ENCODE results near the gene SYNE2.
"Not testable (repeated sequence)": the region's sequence is repeated elsewhere in the genome, so short reads cannot be mapped to it uniquely, and the experiment has no call there.

The SYNE2 gene

DNA sequence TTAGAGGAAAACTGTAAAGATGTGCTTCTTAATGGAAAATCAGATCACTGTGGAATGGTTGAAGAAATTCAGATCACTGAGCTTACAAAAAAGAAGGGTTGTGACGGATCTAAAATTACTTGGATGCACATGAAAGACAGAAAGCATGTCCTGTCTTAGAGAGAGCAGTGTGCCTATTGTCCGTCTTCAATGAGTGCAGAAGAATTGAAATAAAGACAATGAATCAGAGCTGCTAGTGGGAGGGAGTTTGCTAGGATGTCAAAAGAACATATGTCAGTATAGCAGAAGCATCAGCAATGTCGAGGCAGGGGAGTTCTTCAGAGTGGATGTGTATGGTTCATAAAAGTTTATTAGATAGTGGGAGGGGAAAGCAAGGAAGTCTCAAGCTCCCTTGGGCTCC lies 172.7 kb downstream of the SYNE2 start:
- DNase-seq (ENCODE audit: low read depth in 2 of 2) = no peak

DNA sequence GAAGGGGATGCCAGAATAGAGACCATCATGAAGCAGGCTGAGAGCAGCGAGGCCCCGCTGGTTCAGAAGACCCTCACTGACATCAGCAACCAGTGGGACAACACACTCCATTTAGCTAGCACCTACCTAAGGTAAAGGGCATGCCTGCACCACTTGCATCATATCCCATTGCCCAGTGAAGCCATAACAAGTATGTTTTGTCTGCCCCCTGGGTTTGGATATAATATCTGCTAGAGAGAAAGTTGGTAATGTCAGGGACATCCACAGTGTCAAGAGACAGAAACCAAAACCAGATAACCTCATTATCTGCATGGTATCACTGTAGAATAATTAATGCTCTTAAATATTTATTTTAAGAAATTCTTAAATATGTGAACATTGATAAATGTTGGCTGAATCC lies 173.8 kb downstream of the SYNE2 start:
- no peak for DNase-seq (ENCODE audit: low read depth in 2 of 2)

DNA sequence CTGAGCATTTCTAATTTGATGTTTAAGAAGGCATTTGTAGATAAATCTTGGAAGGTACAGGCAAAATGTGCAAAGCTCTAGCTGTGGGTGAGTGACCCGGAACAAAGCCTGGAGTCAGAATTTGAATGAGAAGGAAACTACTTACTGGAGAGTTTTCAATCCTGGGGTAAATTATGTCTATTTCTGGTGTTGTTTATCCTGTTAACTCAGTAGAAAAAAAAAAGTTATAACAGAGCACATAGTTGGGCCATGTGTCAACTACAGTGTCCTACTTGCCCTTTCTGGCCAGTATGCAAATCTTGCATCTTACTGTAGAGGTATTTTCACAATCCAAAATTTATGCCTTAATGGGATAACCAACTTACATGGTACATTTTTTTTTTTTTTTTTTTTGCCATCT lies 182.3 kb downstream of the SYNE2 start:
- DNase-seq (ENCODE audit: low read depth in 2 of 2) = no peak

DNA sequence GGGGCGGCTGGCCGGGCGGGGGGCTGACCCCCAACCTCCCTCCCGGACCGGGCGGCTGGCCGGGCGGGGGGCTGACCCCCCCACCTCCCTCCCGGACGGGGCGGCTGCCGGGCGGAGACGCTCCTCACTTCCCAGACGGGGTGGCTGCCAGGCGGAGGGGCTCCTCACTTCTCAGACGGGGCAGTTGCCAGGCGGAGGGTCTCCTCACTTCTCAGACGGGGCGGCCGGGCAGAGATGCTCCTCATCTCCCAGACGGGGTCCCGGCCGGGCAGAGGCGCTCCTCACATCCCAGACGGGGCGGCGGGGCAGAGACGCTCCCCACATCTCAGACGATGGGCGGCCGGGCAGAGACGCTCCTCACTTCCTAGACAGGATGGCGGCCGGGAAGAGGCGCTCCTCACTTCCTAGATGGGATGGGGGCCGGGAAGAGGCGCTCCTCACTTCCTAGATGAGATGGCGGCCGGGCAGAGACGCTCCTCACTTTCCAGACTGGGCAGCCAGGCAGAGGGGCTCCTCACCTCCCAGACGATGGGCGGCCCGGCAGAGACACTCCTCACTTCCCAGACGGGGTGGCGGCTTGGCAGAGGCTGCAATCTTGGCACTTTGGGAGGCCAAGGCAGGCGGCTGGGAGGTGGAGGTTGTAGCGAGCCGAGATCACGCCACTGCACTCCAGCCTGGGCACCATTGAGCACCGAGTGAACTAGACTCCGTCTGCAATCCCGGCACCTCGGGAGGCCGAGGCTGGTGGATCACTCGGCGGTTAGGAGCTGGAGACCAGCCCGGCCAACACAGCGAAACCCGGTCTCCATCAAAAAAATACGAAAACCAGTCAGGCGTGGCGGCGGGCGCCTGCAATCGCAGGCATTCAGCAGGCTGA lies 185.3 kb downstream of the SYNE2 start:
- not testable (repeated sequence) for DNase-seq (ENCODE audit: low read depth in 2 of 2)

DNA sequence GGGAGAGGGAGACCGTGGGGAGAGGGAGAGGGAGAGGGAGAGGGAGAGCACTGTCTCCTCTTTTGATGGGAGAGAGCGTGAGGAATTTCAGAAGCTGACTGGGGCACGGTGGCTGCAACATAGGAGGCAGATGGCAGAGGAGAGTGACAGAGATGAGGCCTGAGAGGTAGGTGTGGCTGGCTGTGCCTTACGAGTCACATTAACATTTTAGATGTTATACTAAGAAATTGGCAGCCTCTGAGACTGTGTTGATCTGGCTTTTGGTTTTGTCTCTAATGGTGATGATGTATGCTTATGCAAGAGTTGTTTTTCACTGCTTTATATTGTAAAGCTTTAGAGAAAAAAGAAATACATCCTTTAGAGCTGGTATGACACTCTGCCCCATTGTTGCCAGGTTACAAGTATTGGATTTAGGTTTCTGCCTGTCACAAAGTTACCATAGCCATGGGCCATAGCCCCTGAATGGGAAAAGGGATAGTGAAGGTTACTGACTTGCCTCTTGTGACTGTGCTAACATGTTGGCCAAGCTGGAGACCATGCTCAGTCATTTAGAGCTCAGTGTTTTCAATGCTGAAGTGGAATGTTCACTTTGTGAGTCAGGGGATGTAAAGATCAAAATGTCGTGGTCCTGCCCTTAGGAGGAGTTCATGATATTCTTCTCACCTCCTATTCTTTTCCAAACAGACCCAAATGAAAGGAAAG lies 186.2 kb downstream of the SYNE2 start:
- no peak for DNase-seq (ENCODE audit: low read depth in 2 of 2)

- no peak for DNase-seq (ENCODE audit: low read depth in 2 of 2)
Observed at GRCh38 chr14:64040044-64040443, 187.2 kb downstream of the SYNE2 start.

- not testable (repeated sequence) for DNase-seq (ENCODE audit: low read depth in 2 of 2)
Observed at GRCh38 chr14:64043296-64043695, 190.5 kb downstream of the SYNE2 start.

DNA sequence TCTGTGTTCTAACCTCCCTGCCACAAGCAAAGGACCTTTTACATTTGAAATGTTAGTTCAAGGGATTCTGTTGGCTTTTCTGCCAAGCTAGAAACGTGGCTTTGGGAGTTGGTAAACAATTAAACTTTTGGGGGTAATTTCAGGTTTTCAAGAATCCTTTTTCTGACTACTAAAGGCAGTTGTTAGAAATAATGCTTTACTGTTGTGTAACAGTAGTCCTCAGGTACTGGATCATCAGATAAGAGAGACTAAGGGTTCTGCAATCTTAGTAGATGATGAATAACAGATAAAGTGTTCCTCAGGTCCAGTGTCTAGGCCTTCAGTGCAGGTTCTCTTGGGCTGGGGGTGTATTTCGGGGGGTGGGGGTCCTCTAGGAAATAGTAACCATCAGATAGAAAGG lies 192.3 kb downstream of the SYNE2 start:
- no peak for DNase-seq (ENCODE audit: low read depth in 2 of 2)

GRCh38 chr14:64049616-64050381 lies 197.0 kb downstream of the SYNE2 start:
- DNase-seq (ENCODE audit: low read depth in 2 of 2) = no peak

- no peak for DNase-seq (ENCODE audit: low read depth in 2 of 2)
Observed at GRCh38 chr14:64053694-64054669, 201.2 kb downstream of the SYNE2 start.

DNA sequence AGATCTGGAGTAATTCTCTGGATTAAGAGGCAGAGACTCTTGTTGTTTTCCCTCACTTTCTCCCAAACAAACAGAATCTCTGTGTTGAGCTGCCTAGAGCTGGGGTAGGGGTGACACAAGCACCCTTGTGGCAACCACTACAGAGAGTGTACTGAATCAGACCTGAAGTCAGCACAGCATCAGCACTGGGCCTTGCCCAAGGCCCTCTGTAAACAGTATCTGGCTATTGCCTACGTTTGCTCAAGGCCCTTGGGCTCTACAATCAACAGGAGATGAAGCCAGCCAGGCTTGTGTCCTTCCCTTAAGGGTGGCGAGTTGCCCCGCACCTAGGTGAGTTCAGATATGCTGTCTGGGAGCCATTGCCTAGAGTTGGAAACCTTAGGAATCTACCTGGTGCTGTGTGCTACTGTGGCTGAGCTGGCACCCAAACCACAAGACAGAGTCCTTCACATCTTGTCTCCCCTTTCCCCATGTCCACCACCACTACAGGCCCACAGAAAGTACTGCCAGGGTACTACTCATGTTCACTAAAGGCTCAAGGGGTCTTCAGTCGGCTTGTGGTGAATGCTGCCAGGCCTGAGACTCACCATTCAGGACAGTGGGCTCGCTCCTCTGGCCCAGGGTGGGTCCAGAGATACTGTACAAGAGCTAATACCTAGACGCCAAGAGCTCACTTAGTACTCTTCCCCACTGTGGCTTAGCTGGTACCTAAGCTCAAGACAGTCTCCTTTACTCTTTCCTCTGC lies 206.8 kb downstream of the SYNE2 start:
- no peak for DNase-seq (ENCODE audit: low read depth in 2 of 2)

GRCh38 chr14:64060199-64060545 lies 207.4 kb downstream of the SYNE2 start:
- no peak for DNase-seq (ENCODE audit: low read depth in 2 of 2)

DNA sequence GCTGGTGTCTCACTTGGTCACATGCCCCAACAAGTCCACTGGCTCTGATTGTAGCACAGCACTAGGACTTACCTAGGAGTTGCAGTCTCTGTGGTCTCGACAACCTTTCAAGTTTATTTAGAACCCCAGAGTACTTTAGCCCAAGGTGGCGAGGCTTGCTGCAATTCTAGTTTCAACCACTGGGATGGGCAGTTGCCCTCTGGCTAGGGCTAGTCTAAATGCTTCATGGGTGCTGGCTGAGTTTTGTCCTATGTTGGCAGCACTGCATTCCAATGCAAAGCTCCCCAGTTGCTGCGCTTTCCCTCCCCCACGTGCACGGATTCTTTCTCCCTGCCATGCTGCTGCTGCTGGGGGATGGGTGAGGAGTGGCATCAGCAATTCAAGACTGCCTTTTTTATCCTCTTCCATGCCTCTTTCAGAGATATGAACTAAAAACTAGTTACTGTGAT lies 207.9 kb downstream of the SYNE2 start:
- peak in 1 of 2 donors; percentile 6 for DNase-seq (ENCODE audit: low read depth in 2 of 2)

DNA sequence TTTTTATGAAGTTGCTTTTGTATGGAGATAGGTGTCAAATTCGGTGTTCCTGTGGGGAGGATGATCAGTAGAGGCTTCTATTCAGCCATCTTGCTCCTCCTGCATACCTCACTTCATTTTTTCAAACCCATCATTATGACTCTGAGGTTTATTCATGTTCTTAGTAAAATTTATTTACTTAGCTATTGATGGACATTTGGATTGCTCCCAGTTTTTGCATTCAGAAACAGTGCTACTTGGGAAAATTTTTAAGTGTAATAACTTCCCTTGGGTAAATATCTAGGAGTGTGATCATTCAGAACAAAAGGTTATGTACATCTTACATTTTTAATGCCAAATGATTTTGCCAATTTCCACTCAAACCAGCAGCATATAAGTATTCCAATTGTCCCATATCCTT lies 208.3 kb downstream of the SYNE2 start:
- no peak for DNase-seq (ENCODE audit: low read depth in 2 of 2)

- DNase-seq (ENCODE audit: low read depth in 2 of 2) = no peak
Observed at GRCh38 chr14:64061706-64062105, 208.9 kb downstream of the SYNE2 start.

DNA sequence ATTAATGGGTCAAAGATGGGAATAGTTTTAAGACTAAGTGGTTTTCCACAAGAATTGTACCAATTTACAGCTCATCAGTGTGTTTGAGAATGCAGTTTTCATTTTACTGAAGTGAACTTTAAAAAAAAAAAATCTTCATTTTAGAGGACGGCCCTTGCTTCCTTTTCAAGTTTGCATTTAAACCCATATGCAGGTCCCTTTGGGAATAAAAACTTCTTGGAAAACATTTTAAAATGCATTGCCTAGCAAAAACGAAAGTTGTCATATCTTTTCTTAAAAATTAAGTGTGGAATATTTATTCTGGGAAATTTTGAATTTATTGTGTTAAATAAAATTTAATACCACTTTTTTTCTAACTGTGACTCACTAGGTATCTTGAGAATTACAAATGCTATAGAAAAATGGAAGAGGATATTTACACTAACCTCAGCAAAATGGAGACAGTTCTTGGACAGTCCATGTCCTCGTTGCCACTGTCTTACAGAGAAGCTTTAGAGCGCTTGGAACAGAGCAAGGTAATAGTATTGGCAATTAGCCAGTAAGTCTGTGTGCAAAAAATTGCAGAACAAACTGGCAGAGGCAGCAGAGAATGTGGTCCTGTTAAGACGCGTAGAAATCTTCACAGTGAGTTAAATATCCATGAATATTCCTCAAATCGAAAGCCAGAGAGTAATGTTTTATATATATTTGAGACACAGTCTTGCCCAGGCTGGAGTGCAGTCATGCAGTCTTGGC lies 209.7 kb downstream of the SYNE2 start:
- DNase-seq (ENCODE audit: low read depth in 2 of 2) = no peak

DNA sequence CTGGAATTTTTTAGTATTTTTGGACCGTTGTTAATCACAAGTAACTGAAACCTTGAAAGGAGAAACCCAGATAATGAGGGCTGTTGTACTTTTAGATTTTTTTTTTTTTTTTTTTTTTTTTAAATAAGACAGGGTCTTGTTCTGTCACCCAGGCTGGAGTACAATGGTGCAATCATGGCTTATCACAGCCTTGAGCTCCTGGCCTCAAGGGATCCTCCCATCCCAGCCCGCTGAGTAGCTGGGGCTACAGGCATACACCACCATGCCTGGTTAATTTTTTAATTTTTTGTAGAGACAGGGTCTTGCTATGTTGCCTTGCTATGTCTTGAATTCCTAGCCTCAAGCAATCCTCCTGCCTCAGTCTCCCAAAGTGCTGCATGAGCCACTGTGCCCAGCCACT lies 211.6 kb downstream of the SYNE2 start:
- no peak for DNase-seq (ENCODE audit: low read depth in 2 of 2)

- no peak for DNase-seq (ENCODE audit: low read depth in 2 of 2)
Observed at GRCh38 chr14:64069634-64070359, 217.0 kb downstream of the SYNE2 start.

DNA sequence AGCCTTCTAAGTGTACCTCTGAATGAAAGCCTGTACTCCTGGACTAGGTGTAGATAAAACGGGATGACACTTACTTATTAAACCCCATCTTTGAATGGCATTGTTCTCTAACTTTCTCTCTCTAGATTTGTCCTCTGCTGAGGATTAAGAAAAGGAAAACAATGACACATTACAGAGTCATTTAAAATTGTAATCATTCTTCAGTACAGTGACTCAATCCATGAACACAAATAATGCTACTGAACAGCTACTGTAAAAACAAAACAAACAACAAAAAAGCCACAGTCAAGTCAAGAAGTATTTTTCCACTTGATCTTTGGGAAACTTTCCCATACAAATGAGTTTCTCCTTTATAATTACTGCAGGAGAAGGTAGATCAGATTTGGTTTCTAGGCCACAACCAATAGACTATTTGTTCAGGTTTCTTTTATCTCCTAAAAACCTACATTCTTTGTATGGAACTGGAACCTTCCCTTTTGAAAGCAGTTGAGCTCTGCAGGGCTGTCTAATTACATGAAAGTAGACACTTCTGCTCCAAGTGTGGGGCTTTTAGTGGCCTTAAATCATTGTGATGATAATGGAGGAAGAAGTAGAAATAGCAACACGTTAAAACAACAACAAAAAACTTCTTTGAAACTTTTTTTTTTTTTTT lies 222.3 kb downstream of the SYNE2 start:
- DNase-seq (ENCODE audit: low read depth in 2 of 2) = no peak

All from stimulated activated CD8-positive, alpha-beta memory T cell treated with anti-CD3 and anti-CD28 coated beads, Interleukin-15, amount 100 ng/mL, for 48 hours (primary cell).